ENCODE measurements around the gene USP13. TPM values are rescaled to one million over a fixed set of nuclear protein-coding genes. Genes with fewer than 3 reads are reported as not detected.

The USP13 gene
- total RNA-seq, 1 donor, result 12.7 TPM

- H3K36me3 ChIP-seq (ENCODE audit: insufficient read depth, low read length), result no peaks in the 10 kb centered on the region
- no peak for TF ChIP-seq CTCF (IDR thresholded peaks at IDR 0.05; ENCODE audit: extremely low read depth, low read depth, low read length)
- no peaks in the 10 kb centered on the region for H3K4me1 ChIP-seq (ENCODE audit: insufficient read depth, low read length)
- no peak for DNase-seq (ENCODE audit: insufficient read length, low spot score, missing footprints)
- H3K27ac ChIP-seq (ENCODE audit: low read depth, low read length), result no peak overlapping the region
- no peaks in the 10 kb centered on the region for H3K27me3 ChIP-seq (ENCODE audit: insufficient read depth, low read length)
- H3K79me2 ChIP-seq (ENCODE audit: insufficient read depth, low read length), result no peaks in the 10 kb centered on the region
- H3K4me3 ChIP-seq (ENCODE audit: insufficient read depth, low read length), result no peak overlapping the region
- H3K4me2 ChIP-seq (ENCODE audit: insufficient read depth, low read length), result no peak overlapping the region
- no peaks in the 10 kb centered on the region for H3K9me3 ChIP-seq (ENCODE audit: low read depth, low read length)
- no peaks in the 10 kb centered on the region for H4K20me1 ChIP-seq (ENCODE audit: insufficient read depth, low read length)
- H2AFZ ChIP-seq (ENCODE audit: low read length), result no peak overlapping the region
Measured at GRCh38 chr3:179788996-179789395, 136.2 kb downstream of the USP13 start.

GRCh38 chr3:179791793-179792192, 139.0 kb downstream of the USP13 start:
- Histone ChIP-seq H4K20me1 (ENCODE audit: insufficient read depth, low read length) (no peaks in the 10 kb centered on the region), H2AFZ (ENCODE audit: low read length) (no peak overlapping the region), H3K4me2 (ENCODE audit: insufficient read depth, low read length) (no peak overlapping the region), H3K79me2 (ENCODE audit: insufficient read depth, low read length) (no peaks in the 10 kb centered on the region), H3K27ac (ENCODE audit: low read depth, low read length) (no peak overlapping the region), H3K36me3 (ENCODE audit: insufficient read depth, low read length) (no peaks in the 10 kb centered on the region), H3K4me1 (ENCODE audit: insufficient read depth, low read length) (no peaks in the 10 kb centered on the region), H3K4me3 (ENCODE audit: insufficient read depth, low read length) (no peak overlapping the region), H3K9me3 (ENCODE audit: low read depth, low read length) (no peaks in the 10 kb centered on the region), H3K27me3 (ENCODE audit: insufficient read depth, low read length) (no peaks in the 10 kb centered on the region)
- TF ChIP-seq CTCF (IDR thresholded peaks at IDR 0.05; ENCODE audit: extremely low read depth, low read depth, low read length), result no peak
- no peak for DNase-seq (ENCODE audit: insufficient read length, low spot score, missing footprints)

GRCh38 chr3:179794355-179794754, 141.5 kb downstream of the USP13 start:
- no peak overlapping the region for H3K4me3 ChIP-seq (ENCODE audit: insufficient read depth, low read length)
- no peak for DNase-seq (ENCODE audit: insufficient read length, low spot score, missing footprints)
- no peak overlapping the region for H3K27ac ChIP-seq (ENCODE audit: low read depth, low read length)
- no peak overlapping the region for H2AFZ ChIP-seq (ENCODE audit: low read length)
- H3K27me3 ChIP-seq (ENCODE audit: insufficient read depth, low read length), result no peaks in the 10 kb centered on the region
- H3K4me1 ChIP-seq (ENCODE audit: insufficient read depth, low read length), result no peaks in the 10 kb centered on the region
- H3K79me2 ChIP-seq (ENCODE audit: insufficient read depth, low read length), result no peaks in the 10 kb centered on the region
- no peak overlapping the region for H3K4me2 ChIP-seq (ENCODE audit: insufficient read depth, low read length)
- no peak for TF ChIP-seq CTCF (IDR thresholded peaks at IDR 0.05; ENCODE audit: extremely low read depth, low read depth, low read length)
- no peaks in the 10 kb centered on the region for H3K9me3 ChIP-seq (ENCODE audit: low read depth, low read length)
- H3K36me3 ChIP-seq (ENCODE audit: insufficient read depth, low read length), result no peaks in the 10 kb centered on the region
- H4K20me1 ChIP-seq (ENCODE audit: insufficient read depth, low read length), result no peaks in the 10 kb centered on the region

- no peak for TF ChIP-seq CTCF (IDR thresholded peaks at IDR 0.05; ENCODE audit: extremely low read depth, low read depth, low read length)
- no peaks in the 10 kb centered on the region for H3K79me2 ChIP-seq (ENCODE audit: insufficient read depth, low read length)
- no peak overlapping the region for H3K4me3 ChIP-seq (ENCODE audit: insufficient read depth, low read length)
- H3K9me3 ChIP-seq (ENCODE audit: low read depth, low read length), result no peaks in the 10 kb centered on the region
- H3K4me2 ChIP-seq (ENCODE audit: insufficient read depth, low read length), result no peak overlapping the region
- peaks cover 3% of the 10 kb centered on the region for H3K4me1 ChIP-seq (ENCODE audit: insufficient read depth, low read length)
- no peaks in the 10 kb centered on the region for H3K27me3 ChIP-seq (ENCODE audit: insufficient read depth, low read length)
- H3K36me3 ChIP-seq (ENCODE audit: insufficient read depth, low read length), result no peaks in the 10 kb centered on the region
- H3K27ac ChIP-seq (ENCODE audit: low read depth, low read length), result no peak overlapping the region
- no peaks in the 10 kb centered on the region for H4K20me1 ChIP-seq (ENCODE audit: insufficient read depth, low read length)
- no peak for DNase-seq (ENCODE audit: insufficient read length, low spot score, missing footprints)
- no peak overlapping the region for H2AFZ ChIP-seq (ENCODE audit: low read length)
Measured at GRCh38 chr3:179796421-179796820, 143.6 kb downstream of the USP13 start.
